Measurements from ENCODE around the gene SCAF1. TPM values are rescaled to one million over a fixed set of nuclear protein-coding genes. Genes with fewer than 3 reads are reported as not detected.

The SCAF1 gene
- total and polyA plus RNA-seq, 9 of the 15 experiments (the other 6 are each of a cell fraction or from before 2014, with no cell fraction given), result 0.20 to 79.0 (median 4.9) TPM

DNA sequence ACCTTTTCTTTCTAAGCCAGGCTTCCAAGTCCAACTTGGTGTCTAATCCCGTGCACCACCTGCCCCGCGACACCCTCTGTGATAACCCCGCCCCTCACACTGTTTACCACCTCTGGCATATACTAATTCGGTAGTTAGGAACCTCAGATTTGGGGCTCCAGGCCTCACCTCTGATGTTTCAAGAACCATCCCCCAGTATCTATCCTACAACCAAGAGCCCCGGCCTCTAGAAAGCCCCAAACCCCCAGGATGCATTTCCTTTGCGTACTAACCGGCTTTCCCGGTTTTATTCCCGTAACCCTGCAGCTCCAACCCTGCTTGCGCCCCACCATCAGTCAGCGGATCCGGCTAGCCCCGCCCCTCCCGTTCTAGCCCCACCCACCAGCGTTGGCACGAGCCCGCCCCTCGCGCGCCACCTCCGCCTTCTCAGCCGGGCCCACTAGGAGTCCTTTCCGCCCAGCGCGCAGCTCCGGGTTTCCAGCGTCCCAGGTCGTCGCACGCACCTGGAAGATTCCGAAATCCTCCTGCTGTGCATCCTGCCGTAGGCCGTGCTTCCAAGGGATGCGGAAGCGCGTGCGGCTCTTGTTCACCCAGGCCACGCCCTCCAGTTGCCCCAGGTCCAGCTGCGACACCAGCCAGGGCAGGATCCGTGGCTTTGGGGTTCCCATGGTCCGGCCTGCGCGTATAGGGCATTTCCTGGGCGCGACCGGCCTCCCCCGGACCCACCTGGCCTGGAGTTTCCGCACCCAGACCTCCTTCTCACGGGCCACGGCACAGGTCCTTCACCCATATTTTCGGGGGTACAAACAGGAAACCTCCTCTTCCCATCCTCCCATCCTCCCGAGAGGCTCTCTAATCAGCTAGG lies 22.4 kb downstream of the SCAF1 start (continued):
- TF ChIP-seq FOXM1 (IDR thresholded peaks at IDR 0.05; ENCODE audit: low read depth) (no peak), FOXM1 (CRISPR knock-in tag; IDR thresholded peaks at IDR 0.05; ENCODE audit: low read depth) (0 out of 2 replicates have a peak, but pooled peaks have one; percentile 31), TCF3 (CRISPR knock-in tag; IDR thresholded peaks at IDR 0.05) (0 out of 2 replicates have a peak, but pooled peaks have one; percentile 19), ZBED1 (IDR thresholded peaks at IDR 0.05) (peak; percentile 26; the same call in 1 of the 2 replicates), ARID4B (CRISPR knock-in tag; IDR thresholded peaks at IDR 0.05) (peak; percentile 54; the same call in 1 of the 2 replicates), ZEB2 (IDR thresholded peaks at IDR 0.05) (no peak), TBP (optimal IDR thresholded peaks at IDR 0.05; ENCODE audit: low read depth, low read length) (peak; percentile 46), SRSF9 (IDR thresholded peaks at IDR 0.05; ENCODE audit: borderline replicate concordance, low read depth, low read length) (no peak), FOXK2 (conservative IDR thresholded peaks at IDR 0.05 in 1 of 2, IDR thresholded peaks at IDR 0.05 in 1 of 2; ENCODE audit: low read depth in 2 of 2) (0 out of 4 replicates have a peak, but pooled peaks of 1 of the 2 experiments have one; percentile 51), GABPA (tag; conservative IDR thresholded peaks at IDR 0.05; ENCODE audit: low read depth) (peak; percentile 52), RBM39 (optimal IDR thresholded peaks at IDR 0.05; ENCODE audit: low read depth, low read length) (no peak), MYNN (IDR thresholded peaks at IDR 0.05) (0 out of 2 replicates have a peak, but pooled peaks have one; percentile 31), MYNN (CRISPR knock-in tag; IDR thresholded peaks at IDR 0.05) (no peak), EGR1 (conservative IDR thresholded peaks at IDR 0.05) (0 out of 2 replicates have a peak, but pooled peaks have one; percentile 33), VEZF1 (CRISPR knock-in tag; IDR thresholded peaks at IDR 0.05) (peak; percentile 47; the same call in 1 of the 2 replicates), ZNF668 (CRISPR knock-in tag; IDR thresholded peaks at IDR 0.05) (no peak), PHF8 (IDR thresholded peaks at IDR 0.05; ENCODE audit: borderline replicate concordance, low read length) (peak; percentile 45; the same call in 1 of the 2 replicates), SP1 (CRISPR knock-in tag; IDR thresholded peaks at IDR 0.05) (peak; percentile 83), TRIM28 (IDR thresholded peaks at IDR 0.05) (no peak)
- TF ChIP-seq, protein P1, sequence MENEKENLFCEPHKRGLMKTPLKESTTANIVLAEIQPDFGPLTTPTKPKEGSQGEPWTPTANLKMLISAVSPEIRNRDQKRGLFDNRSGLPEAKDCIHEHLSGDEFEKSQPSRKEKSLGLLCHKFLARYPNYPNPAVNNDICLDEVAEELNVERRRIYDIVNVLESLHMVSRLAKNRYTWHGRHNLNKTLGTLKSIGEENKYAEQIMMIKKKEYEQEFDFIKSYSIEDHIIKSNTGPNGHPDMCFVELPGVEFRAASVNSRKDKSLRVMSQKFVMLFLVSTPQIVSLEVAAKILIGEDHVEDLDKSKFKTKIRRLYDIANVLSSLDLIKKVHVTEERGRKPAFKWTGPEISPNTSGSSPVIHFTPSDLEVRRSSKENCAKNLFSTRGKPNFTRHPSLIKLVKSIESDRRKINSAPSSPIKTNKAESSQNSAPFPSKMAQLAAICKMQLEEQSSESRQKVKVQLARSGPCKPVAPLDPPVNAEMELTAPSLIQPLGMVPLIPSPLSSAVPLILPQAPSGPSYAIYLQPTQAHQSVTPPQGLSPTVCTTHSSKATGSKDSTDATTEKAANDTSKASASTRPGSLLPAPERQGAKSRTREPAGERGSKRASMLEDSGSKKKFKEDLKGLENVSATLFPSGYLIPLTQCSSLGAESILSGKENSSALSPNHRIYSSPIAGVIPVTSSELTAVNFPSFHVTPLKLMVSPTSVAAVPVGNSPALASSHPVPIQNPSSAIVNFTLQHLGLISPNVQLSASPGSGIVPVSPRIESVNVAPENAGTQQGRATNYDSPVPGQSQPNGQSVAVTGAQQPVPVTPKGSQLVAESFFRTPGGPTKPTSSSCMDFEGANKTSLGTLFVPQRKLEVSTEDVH (IDR thresholded peaks at IDR 0.05; ENCODE audit: low read depth, partially characterized antibody), result no peak

Data from K562 (cell line).